ENCODE data around the gene PIK3C2A. TPM values are rescaled to one million over a fixed set of nuclear protein-coding genes. Genes with fewer than 3 reads are reported as not detected.

PIK3C2A gene
- total and polyA plus RNA-seq, 10 of the 15 experiments (the other 5 are each of a cell fraction or from before 2014, with no cell fraction given): 1.6 to 20.6 (median 9.1) TPM

DNA sequence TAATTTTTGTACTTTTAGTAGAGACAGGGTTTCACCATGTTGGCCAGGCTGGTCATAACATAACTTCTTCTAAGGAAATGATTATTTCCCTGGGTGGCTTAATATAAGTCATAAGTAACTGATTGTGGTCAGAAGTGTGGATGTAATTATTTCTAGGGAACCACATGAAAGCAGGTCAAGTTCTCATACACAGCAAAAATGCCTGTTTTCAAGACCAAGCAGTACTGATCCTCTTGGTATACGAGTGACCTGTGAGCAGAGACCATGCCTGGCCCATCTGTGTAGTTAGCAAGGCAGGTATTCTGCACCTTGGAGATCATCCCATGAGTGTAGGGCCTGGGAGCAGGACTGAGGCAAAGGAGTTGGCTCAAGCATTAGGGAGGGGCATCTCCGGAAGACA, 36.3 kb upstream of the PIK3C2A start:
- Histone ChIP-seq H3K4me2 (ENCODE audit: control insufficient read depth, insufficient read depth) (no peak overlapping the region), H3K27me3 (replicated peaks in 1 of 2; ENCODE audit: control insufficient read depth in 2 of 2, insufficient read depth in 2 of 2, low read length in 1 of 2) (peaks cover 0 to 3% of the 10 kb centered on the region in 2 experiments; a peak in 2 of 4 replicates), H4K20me1 (ENCODE audit: control insufficient read depth, insufficient read depth) (no peaks in the 10 kb centered on the region), H3K79me2 (ENCODE audit: control insufficient read depth, insufficient read depth, low read length) (no peaks in the 10 kb centered on the region), H3K36me3 (ENCODE audit: control insufficient read depth in 2 of 2, insufficient read depth in 2 of 2, low read length in 1 of 2) (no peaks in the 10 kb centered on the region), H3K9ac (ENCODE audit: control insufficient read depth, insufficient read depth, low read length) (no peak overlapping the region), H3K27ac (ENCODE audit: control insufficient read depth, insufficient read depth) (no peak overlapping the region), H3K9me3 (replicated peaks; ENCODE audit: control insufficient read depth, insufficient read depth, low read length) (peaks cover 2% of the 10 kb centered on the region; the same call in 1 of the 3 replicates), H3K4me3 (no peak overlapping the region), H3K4me1 (ENCODE audit: control insufficient read depth, insufficient read depth, low read length) (peaks cover 5% of the 10 kb centered on the region), H2AFZ (ENCODE audit: control insufficient read depth, low read depth, low read length) (no peak overlapping the region)
- ChIA-PET SMC1A (ENCODE audit: uncharacterized antibody, unreplicated experiment) (interaction anchor here (1.2 to 1.7 kb wide), 3 partner anchors 10 to 32 kb away, joined by 3 to 8 read pairs (median 7); no protein-coding TSS in a partner anchor), POLR2A (no interaction called here), RAD21 (ENCODE audit: unreplicated experiment) (interaction anchor here (1.0 kb wide), 1 partner anchor 298 kb away, joined by 6 read pairs; no protein-coding TSS in a partner anchor), CTCF (interaction anchor here (2.4 kb wide), 1 partner anchor 14 kb away, joined by 13 read pairs; no protein-coding TSS in a partner anchor)
- in situ Hi-C loops (cut with MboI) (no loop called here), intact Hi-C loops (cut with micrococcal nuclease; ENCODE audit: unreplicated experiment) (no loop called here)
- no TSS peak for BruUV-seq (replicated peaks)
- WGBS (ENCODE audit: insufficient coverage, insufficient replicate concordance, low lambda C conversion rate, missing lambda C conversion rate): 0% methylated on average over 2 of the region's 2 CpGs
- DNase-seq (ENCODE audit: low read depth, low spot score): peak; percentile 52
- FAIRE-seq: peak; percentile 76
- peak; percentile 98 for ATAC-seq
- TF ChIP-seq SUZ12 (IDR thresholded peaks at IDR 0.05; ENCODE audit: unreplicated experiment): no peak
- TF ChIP-seq, protein P1, sequence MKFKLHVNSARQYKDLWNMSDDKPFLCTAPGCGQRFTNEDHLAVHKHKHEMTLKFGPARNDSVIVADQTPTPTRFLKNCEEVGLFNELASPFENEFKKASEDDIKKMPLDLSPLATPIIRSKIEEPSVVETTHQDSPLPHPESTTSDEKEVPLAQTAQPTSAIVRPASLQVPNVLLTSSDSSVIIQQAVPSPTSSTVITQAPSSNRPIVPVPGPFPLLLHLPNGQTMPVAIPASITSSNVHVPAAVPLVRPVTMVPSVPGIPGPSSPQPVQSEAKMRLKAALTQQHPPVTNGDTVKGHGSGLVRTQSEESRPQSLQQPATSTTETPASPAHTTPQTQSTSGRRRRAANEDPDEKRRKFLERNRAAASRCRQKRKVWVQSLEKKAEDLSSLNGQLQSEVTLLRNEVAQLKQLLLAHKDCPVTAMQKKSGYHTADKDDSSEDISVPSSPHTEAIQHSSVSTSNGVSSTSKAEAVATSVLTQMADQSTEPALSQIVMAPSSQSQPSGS (IDR thresholded peaks at IDR 0.05; ENCODE audit: low read length): peak; percentile 72
- 0 out of 2 replicates have a peak, but pooled peaks have one; percentile 24 for TF ChIP-seq BMI1 (IDR thresholded peaks at IDR 0.05; ENCODE audit: borderline replicate concordance)
- peak; percentile 85 for TF ChIP-seq NR2F1 (conservative IDR thresholded peaks at IDR 0.05)
- TF ChIP-seq, protein P2, sequence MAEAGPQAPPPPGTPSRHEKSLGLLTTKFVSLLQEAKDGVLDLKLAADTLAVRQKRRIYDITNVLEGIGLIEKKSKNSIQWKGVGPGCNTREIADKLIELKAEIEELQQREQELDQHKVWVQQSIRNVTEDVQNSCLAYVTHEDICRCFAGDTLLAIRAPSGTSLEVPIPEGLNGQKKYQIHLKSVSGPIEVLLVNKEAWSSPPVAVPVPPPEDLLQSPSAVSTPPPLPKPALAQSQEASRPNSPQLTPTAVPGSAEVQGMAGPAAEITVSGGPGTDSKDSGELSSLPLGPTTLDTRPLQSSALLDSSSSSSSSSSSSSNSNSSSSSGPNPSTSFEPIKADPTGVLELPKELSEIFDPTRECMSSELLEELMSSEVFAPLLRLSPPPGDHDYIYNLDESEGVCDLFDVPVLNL (IDR thresholded peaks at IDR 0.05; ENCODE audit: low read depth, low read length): no peak
- TF ChIP-seq NFYB (IDR thresholded peaks at IDR 0.05; ENCODE audit: insufficient read depth, low read depth, low read length): no peak
- TF ChIP-seq TARDBP (IDR thresholded peaks at IDR 0.05; ENCODE audit: borderline replicate concordance): no peak
- peak; percentile 82 for TF ChIP-seq NFIC (IDR thresholded peaks at IDR 0.05; ENCODE audit: low read depth, low read length)
- TF ChIP-seq ETV6 (conservative IDR thresholded peaks at IDR 0.05 in 1 of 2, IDR thresholded peaks at IDR 0.05 in 1 of 2; ENCODE audit: borderline replicate concordance in 1 of 2, low read depth in 1 of 2): peak in 1 of 2 experiments; percentile 56; a peak in 1 of 4 replicates
- no peak for TF ChIP-seq HCFC1 (IDR thresholded peaks at IDR 0.05; ENCODE audit: low read length)
- peak; percentile 39; the same call in 1 of the 2 replicates for TF ChIP-seq EED (IDR thresholded peaks at IDR 0.05; ENCODE audit: low read depth)
- TF ChIP-seq, protein P3, sequence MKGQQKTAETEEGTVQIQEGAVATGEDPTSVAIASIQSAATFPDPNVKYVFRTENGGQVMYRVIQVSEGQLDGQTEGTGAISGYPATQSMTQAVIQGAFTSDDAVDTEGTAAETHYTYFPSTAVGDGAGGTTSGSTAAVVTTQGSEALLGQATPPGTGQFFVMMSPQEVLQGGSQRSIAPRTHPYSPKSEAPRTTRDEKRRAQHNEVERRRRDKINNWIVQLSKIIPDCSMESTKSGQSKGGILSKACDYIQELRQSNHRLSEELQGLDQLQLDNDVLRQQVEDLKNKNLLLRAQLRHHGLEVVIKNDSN (IDR thresholded peaks at IDR 0.05; ENCODE audit: borderline replicate concordance, extremely low read length, insufficient read depth, low read depth, low read length): no peak
- TF ChIP-seq MTA2 (IDR thresholded peaks at IDR 0.05; ENCODE audit: low read depth): peak; percentile 84
- TF ChIP-seq, protein P4, sequence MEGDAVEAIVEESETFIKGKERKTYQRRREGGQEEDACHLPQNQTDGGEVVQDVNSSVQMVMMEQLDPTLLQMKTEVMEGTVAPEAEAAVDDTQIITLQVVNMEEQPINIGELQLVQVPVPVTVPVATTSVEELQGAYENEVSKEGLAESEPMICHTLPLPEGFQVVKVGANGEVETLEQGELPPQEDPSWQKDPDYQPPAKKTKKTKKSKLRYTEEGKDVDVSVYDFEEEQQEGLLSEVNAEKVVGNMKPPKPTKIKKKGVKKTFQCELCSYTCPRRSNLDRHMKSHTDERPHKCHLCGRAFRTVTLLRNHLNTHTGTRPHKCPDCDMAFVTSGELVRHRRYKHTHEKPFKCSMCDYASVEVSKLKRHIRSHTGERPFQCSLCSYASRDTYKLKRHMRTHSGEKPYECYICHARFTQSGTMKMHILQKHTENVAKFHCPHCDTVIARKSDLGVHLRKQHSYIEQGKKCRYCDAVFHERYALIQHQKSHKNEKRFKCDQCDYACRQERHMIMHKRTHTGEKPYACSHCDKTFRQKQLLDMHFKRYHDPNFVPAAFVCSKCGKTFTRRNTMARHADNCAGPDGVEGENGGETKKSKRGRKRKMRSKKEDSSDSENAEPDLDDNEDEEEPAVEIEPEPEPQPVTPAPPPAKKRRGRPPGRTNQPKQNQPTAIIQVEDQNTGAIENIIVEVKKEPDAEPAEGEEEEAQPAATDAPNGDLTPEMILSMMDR (IDR thresholded peaks at IDR 0.05 in 2 of 3, conservative IDR thresholded peaks at IDR 0.05 in 1 of 3; ENCODE audit: control insufficient read depth in 2 of 3, extremely low read depth in 1 of 3, insufficient read depth in 1 of 3, low read depth in 3 of 3, low read length in 3 of 3): no peak
- TF ChIP-seq CEBPB (IDR thresholded peaks at IDR 0.05; ENCODE audit: borderline replicate concordance in 1 of 2, low read depth in 2 of 2, low read length in 2 of 2): no peak; a peak in 1 of 4 replicates
- TF ChIP-seq CBX3 (IDR thresholded peaks at IDR 0.05; ENCODE audit: borderline replicate concordance, low read depth): no peak
- no peak for TF ChIP-seq CBX5 (IDR thresholded peaks at IDR 0.05; ENCODE audit: low read depth)
- no peak for TF ChIP-seq RCOR1 (conservative IDR thresholded peaks at IDR 0.05; ENCODE audit: low read depth, low read length)
- TF ChIP-seq SREBF2 (IDR thresholded peaks at IDR 0.05; ENCODE audit: low read length): no peak
- no peak for TF ChIP-seq BACH1 (IDR thresholded peaks at IDR 0.05; ENCODE audit: borderline replicate concordance)

Data from GM12878 (cell line).